ENCODE results near the gene UCHL5.

The UCHL5 gene

GRCh38 chr1:193102662-193103061 lies 43.5 kb upstream of the UCHL5 start:
- TF ChIP-seq, protein P1, sequence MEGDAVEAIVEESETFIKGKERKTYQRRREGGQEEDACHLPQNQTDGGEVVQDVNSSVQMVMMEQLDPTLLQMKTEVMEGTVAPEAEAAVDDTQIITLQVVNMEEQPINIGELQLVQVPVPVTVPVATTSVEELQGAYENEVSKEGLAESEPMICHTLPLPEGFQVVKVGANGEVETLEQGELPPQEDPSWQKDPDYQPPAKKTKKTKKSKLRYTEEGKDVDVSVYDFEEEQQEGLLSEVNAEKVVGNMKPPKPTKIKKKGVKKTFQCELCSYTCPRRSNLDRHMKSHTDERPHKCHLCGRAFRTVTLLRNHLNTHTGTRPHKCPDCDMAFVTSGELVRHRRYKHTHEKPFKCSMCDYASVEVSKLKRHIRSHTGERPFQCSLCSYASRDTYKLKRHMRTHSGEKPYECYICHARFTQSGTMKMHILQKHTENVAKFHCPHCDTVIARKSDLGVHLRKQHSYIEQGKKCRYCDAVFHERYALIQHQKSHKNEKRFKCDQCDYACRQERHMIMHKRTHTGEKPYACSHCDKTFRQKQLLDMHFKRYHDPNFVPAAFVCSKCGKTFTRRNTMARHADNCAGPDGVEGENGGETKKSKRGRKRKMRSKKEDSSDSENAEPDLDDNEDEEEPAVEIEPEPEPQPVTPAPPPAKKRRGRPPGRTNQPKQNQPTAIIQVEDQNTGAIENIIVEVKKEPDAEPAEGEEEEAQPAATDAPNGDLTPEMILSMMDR (IDR thresholded peaks at IDR 0.05; ENCODE audit: low read length, missing control alignments): no peak
- no peak overlapping the region for H3K4me3 ChIP-seq (replicated peaks; ENCODE audit: low read depth, low read length)
- no peak for DNase-seq (ENCODE audit: low read depth)

- TF ChIP-seq, protein P1 (IDR thresholded peaks at IDR 0.05; ENCODE audit: low read length, missing control alignments): no peak
- H3K4me3 ChIP-seq (replicated peaks; ENCODE audit: low read depth, low read length): no peak overlapping the region
- DNase-seq (ENCODE audit: low read depth): no peak
Observed at GRCh38 chr1:193094112-193094511, 35.0 kb upstream of the UCHL5 start.

DNA sequence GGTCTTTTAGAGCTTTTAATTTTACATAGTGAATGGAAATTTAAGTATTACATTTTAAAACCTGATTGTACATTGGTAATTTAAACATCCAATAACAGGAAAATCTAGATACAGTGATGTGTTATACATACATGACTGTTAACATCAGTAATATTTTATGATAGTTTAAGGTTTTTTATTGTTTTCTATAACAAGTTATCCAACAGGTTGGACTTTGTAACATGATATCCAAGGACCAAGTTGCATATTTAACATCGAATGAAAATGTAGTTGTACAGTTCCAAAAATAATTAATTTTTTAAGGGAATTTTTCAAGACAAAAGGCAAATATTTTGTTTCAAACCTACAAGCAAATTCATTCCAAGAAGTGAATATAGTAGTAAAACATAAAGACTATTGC lies 31.7 kb upstream of the UCHL5 start:
- H3K4me3 ChIP-seq (replicated peaks; ENCODE audit: low read depth, low read length): no peak overlapping the region
- DNase-seq (ENCODE audit: low read depth): no peak
- TF ChIP-seq, protein P1 (IDR thresholded peaks at IDR 0.05; ENCODE audit: low read length, missing control alignments): no peak

DNA sequence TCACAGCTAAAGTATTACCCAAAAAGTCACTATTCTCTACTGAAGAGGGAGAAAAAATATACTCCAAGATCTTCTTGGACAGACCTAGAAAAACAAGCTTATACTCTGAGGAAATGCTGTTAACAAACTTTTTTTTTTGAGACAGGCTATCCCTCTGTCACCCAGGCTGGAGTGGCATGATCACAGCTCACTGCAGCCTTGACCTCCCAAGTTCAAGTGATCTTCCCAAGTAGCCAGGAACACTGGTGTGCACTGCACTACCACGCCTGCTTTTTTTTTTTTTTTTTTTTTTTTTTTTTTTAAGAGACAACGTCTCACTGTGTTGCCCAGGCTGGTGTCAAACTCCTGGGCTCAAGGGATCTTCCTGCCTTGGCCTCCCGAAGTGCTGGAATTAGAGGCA lies 28.7 kb upstream of the UCHL5 start:
- no peak for DNase-seq (ENCODE audit: low read depth)
- H3K4me3 ChIP-seq (replicated peaks; ENCODE audit: low read depth, low read length): no peak overlapping the region
- TF ChIP-seq, protein P1 (IDR thresholded peaks at IDR 0.05; ENCODE audit: low read length, missing control alignments): no peak

DNA sequence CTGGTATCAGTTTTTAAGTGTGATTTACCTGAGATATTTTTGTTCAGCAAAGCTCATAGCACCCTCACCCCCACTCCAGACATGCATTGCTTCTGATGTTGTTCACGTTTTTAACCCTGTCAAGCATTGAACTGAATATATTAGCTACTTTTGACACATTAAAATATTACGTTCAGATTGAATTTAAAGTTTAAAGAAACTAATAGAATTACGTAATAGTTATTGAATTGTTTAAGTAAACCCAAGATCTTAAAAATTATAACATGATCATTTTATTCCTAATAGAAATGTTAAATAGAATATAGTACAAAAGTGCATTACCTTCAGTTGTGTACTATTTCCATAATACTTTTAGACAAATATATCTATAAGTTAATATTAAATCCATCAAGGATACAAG lies 27.2 kb upstream of the UCHL5 start:
- H3K4me3 ChIP-seq (replicated peaks; ENCODE audit: low read depth, low read length): no peak overlapping the region
- TF ChIP-seq, protein P1 (IDR thresholded peaks at IDR 0.05; ENCODE audit: low read length, missing control alignments): no peak
- no peak for DNase-seq (ENCODE audit: low read depth)

DNA sequence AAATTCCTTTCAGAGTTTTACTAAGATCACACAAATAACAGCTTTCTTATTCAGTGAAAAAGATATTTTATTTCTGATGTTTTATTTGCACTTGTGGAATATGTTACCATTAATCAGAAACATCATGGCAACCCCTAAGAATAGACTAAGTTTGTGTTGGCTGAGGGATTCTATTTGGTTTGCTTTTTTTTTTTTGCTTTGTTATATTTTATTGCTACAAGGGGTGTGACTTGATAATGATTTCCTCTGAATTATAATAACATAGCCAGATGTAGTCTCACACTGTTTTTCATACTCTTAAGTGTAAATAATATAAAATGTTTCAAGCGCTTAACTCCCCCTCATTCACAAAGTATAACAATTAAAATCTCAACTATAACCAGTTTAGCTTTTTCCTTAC lies 26.1 kb upstream of the UCHL5 start:
- TF ChIP-seq, protein P1 (IDR thresholded peaks at IDR 0.05; ENCODE audit: low read length, missing control alignments): no peak
- no peak for DNase-seq (ENCODE audit: low read depth)
- H3K4me3 ChIP-seq (replicated peaks; ENCODE audit: low read depth, low read length): no peak overlapping the region

GRCh38 chr1:193083365-193084088 lies 24.4 kb upstream of the UCHL5 start:
- no peak for DNase-seq (ENCODE audit: low read depth)
- no peak overlapping the region for H3K4me3 ChIP-seq (replicated peaks; ENCODE audit: low read depth, low read length)
- TF ChIP-seq, protein P1 (IDR thresholded peaks at IDR 0.05; ENCODE audit: low read length, missing control alignments): no peak
